Measurements from ENCODE around the gene ACER3.

- TF ChIP-seq ZNF423 (CRISPR knock-in tag; IDR thresholded peaks at IDR 0.05) (no peak), FOXJ3 (CRISPR knock-in tag; IDR thresholded peaks at IDR 0.05; ENCODE audit: borderline replicate concordance) (no peak), SMAD3 (CRISPR knock-in tag; IDR thresholded peaks at IDR 0.05; ENCODE audit: borderline replicate concordance) (no peak), MAX (CRISPR knock-in tag; IDR thresholded peaks at IDR 0.05) (no peak), SP1 (CRISPR knock-in tag; conservative IDR thresholded peaks at IDR 0.05) (no peak), SMAD4 (CRISPR knock-in tag; IDR thresholded peaks at IDR 0.05) (no peak), ZNF138 (CRISPR knock-in tag; conservative IDR thresholded peaks at IDR 0.05) (no peak), ATF6 (CRISPR knock-in tag; IDR thresholded peaks at IDR 0.05) (no peak), HMGXB4 (CRISPR knock-in tag; IDR thresholded peaks at IDR 0.05) (no peak)
- TF ChIP-seq, protein P1, sequence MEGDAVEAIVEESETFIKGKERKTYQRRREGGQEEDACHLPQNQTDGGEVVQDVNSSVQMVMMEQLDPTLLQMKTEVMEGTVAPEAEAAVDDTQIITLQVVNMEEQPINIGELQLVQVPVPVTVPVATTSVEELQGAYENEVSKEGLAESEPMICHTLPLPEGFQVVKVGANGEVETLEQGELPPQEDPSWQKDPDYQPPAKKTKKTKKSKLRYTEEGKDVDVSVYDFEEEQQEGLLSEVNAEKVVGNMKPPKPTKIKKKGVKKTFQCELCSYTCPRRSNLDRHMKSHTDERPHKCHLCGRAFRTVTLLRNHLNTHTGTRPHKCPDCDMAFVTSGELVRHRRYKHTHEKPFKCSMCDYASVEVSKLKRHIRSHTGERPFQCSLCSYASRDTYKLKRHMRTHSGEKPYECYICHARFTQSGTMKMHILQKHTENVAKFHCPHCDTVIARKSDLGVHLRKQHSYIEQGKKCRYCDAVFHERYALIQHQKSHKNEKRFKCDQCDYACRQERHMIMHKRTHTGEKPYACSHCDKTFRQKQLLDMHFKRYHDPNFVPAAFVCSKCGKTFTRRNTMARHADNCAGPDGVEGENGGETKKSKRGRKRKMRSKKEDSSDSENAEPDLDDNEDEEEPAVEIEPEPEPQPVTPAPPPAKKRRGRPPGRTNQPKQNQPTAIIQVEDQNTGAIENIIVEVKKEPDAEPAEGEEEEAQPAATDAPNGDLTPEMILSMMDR (IDR thresholded peaks at IDR 0.05) = no peak
- TF ChIP-seq, protein P2, sequence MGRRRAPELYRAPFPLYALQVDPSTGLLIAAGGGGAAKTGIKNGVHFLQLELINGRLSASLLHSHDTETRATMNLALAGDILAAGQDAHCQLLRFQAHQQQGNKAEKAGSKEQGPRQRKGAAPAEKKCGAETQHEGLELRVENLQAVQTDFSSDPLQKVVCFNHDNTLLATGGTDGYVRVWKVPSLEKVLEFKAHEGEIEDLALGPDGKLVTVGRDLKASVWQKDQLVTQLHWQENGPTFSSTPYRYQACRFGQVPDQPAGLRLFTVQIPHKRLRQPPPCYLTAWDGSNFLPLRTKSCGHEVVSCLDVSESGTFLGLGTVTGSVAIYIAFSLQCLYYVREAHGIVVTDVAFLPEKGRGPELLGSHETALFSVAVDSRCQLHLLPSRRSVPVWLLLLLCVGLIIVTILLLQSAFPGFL (CRISPR knock-in tag; IDR thresholded peaks at IDR 0.05; ENCODE audit: borderline replicate concordance) = no peak
- TF ChIP-seq, protein P3, sequence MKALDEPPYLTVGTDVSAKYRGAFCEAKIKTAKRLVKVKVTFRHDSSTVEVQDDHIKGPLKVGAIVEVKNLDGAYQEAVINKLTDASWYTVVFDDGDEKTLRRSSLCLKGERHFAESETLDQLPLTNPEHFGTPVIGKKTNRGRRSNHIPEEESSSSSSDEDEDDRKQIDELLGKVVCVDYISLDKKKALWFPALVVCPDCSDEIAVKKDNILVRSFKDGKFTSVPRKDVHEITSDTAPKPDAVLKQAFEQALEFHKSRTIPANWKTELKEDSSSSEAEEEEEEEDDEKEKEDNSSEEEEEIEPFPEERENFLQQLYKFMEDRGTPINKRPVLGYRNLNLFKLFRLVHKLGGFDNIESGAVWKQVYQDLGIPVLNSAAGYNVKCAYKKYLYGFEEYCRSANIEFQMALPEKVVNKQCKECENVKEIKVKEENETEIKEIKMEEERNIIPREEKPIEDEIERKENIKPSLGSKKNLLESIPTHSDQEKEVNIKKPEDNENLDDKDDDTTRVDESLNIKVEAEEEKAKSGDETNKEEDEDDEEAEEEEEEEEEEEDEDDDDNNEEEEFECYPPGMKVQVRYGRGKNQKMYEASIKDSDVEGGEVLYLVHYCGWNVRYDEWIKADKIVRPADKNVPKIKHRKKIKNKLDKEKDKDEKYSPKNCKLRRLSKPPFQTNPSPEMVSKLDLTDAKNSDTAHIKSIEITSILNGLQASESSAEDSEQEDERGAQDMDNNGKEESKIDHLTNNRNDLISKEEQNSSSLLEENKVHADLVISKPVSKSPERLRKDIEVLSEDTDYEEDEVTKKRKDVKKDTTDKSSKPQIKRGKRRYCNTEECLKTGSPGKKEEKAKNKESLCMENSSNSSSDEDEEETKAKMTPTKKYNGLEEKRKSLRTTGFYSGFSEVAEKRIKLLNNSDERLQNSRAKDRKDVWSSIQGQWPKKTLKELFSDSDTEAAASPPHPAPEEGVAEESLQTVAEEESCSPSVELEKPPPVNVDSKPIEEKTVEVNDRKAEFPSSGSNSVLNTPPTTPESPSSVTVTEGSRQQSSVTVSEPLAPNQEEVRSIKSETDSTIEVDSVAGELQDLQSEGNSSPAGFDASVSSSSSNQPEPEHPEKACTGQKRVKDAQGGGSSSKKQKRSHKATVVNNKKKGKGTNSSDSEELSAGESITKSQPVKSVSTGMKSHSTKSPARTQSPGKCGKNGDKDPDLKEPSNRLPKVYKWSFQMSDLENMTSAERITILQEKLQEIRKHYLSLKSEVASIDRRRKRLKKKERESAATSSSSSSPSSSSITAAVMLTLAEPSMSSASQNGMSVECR (CRISPR knock-in tag; IDR thresholded peaks at IDR 0.05; ENCODE audit: borderline replicate concordance) = no peak
- TF ChIP-seq, protein P4, sequence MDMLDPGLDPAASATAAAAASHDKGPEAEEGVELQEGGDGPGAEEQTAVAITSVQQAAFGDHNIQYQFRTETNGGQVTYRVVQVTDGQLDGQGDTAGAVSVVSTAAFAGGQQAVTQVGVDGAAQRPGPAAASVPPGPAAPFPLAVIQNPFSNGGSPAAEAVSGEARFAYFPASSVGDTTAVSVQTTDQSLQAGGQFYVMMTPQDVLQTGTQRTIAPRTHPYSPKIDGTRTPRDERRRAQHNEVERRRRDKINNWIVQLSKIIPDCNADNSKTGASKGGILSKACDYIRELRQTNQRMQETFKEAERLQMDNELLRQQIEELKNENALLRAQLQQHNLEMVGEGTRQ (CRISPR knock-in tag; IDR thresholded peaks at IDR 0.05) = no peak
These were observed 30.6 kb downstream of the ACER3 start for GRCh38 chr11:76891285-76891684.

Measured in WTC11 (cell line).